HG02840 (cell line): Measurements from ENCODE around the gene CHRM5.
"Not testable (repeated sequence)": the region's sequence is repeated elsewhere in the genome, so short reads cannot be mapped to it uniquely, and the experiment has no call there.

ENCODE experiments used
- ATAC-seq: cut with Tn5 transposase; IDR thresholded peaks from one replicate; pipeline ENCODE4 v1.9.1; 2021; ENCODE audit warnings: mild to moderate bottlenecking, moderate library complexity, moderate number of reproducible peaks; ENCODE audit not compliant: unreplicated experiment, low FRiP score

The CHRM5 gene

DNA sequence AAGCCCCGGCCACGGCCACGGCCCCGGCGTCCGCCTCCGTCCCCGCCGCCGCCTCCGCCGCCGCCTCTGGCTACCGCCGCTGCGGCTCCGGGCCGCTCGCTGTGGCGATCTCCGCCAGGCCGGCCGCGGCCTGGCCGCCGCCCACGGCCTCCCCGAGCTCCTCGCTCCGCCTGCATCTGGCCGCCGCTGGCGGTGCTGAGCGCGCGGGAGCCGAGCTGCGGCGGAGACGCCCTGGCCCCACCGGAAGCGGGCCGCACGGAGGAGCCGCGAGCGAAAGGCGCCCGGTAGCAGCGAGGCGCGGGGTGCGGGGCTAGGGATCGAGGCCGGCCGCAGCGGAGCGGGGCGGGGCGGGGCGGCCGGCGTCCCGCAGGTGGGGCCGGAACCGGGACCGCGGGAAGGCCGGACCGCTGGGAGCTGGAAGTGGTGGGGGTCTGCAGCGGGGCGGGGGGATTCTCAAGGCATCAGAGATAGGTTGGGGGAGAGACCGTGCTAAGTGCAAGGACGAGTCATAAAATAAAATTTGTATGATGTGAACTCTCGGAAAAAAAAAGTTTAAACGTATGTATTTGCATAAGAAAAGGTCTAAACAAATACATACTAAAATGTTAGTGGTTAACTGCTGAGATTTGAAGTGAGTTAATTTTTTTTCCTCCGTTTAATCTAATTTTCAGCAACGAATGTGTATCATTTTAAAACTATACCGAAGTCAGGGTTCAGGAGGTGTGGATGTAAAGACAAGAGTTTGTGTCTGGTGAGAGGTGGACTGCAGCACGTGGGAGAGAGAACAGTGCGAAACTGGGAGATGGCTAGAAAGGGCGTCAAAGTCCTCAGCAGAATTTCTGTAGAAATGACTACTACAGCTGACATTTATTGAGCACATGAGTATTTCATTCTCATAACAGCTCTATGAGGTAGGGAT, 70.8 kb downstream of the CHRM5 start, which contains the start of gene AVEN:
Gene AVEN (minus strand): TSS at position 334 of the 919 bp plus-strand sequence. CDS start 158 bp downstream, at position 176.
- peak; percentile 51 for ATAC-seq

DNA sequence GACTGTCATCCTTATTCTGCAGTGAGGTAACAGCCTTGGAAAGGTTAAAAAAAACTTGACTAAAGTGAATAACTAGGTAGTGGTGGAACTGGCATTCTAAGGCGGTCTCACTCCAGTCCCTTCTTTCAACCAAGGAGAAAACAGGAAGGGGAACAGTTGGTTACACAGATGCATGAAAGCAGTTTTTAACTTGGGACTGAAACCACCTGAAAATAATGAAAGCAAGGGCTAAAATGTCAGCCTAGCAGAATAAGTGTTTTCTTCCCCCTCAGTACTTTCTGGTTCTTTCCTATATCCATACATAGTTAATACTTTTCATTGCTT, 71.5 kb downstream of the CHRM5 start:
- no peak for ATAC-seq

DNA sequence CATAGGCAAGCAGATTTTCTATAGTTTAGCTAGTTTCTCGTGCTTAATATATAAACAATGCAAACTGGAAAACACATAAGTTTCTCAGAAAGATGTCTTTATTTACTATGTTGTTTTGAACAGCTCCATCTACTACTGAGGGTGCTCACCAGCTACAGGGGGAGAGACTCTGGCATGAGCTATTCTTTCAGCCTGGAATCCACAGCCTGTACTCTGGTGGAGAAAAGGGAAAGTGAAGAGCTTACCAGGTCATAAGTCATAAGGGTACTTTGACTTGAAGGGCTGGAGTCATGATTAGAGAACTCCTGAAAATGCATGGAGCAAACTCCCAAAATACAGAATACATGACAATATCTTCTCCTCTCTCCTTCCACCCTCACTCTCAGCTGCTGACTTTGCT, 75.1 kb downstream of the CHRM5 start:
- no peak for ATAC-seq

DNA sequence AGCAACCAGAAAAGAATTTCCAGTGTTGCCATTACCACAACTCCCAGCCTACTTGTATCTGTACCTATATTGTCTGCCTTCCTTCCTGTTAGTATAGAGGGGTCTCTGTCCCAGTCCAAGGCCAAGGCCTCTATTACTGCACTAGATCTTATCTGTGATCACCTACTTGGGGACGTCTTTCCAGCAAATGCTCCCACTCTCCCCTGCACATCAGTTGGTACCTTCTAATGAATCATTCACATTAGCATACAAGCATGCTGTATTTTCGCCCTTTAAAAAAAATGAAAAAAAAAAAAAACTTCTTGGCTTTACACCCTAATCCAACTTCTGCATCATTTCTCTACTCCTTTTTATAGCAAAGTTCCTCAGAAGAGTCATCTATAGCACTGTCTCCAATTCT, 75.5 kb downstream of the CHRM5 start:
- ATAC-seq: no peak

DNA sequence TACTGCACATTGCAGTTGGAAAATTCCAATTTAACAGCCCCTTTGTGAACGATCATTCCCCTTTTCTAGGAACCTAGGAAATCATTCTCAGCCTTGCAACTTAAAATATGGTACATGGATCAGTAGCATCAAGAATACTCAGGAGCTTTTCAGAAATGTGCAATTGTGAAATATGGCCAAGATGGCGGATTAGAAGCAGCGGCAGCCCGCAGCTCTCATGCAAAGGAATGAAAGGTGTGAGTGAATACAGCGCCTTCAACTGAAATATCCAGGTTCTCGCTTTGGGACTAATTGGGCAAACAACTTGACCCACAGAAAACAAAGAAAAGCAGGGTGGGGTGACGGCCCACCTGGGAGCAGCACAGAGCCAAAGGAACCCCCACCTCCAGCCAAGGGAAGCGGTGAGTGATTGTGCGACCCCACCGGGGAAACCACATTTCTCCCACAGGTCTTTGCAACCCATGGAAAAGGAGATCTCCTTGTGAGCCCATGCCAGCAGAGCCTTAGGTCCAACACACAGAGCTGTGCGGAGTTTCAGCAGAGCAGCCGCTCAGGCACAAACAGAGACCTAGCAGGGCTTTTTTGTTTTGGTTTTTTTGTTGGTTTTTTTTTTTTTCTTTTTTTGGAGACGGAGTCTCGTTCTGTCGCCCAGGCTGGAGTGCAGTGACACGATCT, 78.3 kb downstream of the CHRM5 start:
- ATAC-seq: no peak

DNA sequence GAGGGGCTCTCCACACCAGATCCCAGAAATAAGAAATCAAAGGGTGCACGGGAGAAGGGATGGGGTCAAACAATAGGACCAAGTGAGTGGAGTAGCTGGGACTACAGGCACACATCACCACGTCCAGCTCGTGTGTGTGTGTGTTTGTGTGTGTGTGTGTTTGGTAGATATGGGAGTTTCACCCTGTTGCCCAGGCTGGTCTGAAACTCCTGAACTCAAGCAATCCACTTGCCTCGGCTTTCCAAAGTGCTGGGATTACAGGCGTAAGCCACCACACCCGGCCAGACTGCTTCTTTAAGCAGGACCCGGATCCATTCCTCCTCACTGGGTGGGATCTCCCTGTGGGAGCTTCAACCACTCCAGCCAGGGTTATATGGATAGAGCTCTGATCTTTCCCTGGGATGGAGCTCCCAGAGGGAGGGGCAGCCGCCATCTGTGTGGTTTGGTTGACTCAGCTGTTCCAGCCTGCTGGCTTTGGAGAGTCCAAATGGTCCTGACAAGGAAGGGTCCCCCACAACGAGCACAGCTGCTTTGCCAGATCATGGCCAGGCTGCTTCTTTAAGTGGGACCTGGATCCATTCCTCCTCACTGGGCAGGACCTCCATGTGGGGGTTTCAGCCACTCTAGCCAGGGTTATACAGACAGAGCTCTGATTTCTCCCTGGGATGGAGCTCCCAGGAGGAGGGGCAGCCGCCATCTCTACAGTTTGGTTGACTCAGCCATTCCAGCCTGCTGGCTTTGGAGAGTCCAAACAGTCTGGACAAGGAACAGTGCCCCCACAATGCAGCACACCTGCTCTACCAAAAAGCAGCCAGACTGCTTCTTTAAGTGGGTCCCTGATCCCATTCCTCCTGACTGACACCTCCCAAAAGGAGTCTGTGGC, 79.8 kb downstream of the CHRM5 start:
- no peak for ATAC-seq

DNA sequence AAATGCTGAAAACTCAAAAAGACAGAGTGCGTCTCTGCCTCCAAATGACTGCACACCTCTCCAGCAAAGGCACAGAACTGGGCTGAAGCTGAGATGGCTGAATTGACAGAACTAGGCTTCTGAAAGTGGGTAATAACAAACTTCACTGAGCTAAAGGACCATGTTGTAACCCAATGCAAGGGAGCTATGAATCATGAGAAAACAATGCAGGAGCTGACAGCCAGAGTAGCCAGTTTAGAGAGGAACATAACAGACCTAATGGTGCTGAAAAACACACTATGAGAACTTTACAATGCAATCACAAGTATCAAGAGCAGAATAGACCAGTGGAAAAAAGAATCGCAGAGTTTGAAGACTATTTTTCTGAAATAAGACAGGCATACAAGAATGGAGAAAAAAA, 80.8 kb downstream of the CHRM5 start:
- no peak for ATAC-seq

DNA sequence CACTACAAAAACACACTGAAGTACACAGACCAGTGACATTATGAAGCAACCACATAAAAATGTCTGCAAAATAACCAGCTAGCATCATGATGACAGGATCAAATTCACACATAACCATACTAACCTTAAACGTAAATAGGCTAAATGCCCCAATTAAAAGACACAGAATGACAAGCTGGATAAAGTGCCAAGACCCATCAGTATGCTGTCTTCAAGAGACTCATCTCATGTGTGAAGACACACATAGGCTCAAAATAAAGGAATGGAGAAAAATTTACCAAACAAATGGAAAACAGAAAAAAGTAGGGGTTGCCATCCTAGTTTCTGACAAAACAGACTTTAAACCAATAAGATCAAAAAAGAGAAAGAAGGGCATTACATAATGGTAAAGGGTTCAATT, 82.1 kb downstream of the CHRM5 start:
- not testable (repeated sequence) for ATAC-seq

DNA sequence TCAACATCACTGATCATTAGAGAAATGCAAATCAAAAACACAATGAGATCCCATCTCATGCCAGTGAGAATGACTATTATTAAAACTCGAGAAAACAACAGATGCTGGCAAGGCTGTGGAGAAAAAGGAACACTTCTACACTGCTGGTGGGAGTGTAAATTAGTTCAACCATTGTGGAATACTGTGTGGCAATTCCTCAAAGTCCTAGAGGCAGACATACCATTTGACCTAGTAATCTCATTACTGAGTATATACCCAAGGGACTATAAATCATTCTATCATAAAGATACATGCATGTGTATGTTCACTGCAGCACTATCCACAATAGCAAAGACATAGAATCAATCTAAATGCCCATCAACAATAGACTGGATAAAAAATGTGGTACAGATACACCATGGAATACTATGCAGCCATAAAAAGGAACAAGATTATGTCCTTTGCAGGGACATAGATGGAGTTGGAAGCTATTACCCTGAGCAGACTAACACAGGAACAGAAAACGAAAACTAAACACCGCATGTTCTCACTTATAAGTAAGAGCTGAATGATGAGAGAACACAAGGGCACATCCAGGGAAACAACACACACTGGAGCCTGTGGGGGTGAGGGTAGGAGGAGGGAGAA, 85.9 kb downstream of the CHRM5 start:
- ATAC-seq: no peak

DNA sequence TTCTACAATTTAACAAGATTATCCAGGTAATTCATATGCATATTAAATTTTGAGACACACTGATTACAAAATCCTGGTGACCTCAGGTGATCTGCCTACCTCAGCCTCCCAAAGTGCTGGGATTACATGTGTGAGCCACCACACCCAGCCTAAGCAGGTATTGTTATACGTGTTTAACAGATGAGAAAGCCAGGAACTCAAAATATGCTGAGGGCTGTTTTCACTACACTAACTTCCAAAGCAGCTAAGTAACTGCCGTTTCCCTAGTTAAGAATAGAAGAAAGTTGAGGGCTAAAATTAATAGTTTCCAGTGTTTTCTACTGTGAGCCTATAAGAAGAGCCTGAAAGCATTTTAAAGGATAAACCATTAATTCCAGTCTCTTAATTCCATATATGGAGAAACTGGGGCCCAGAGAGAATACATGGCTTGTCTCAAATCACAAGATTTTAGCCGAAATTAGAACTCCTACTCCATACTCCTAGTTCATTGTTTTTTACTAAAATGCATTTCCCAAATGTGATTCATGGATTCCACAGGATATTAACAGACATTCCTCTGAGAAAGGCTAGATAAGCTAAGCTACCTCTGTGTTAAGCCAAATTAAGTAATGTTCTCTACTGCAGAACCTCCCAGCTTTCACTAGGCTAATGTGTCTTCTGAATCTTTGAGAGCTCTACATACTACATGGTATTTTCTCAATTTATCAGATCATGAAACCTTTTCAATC, 87.7 kb downstream of the CHRM5 start:
- no peak for ATAC-seq

DNA sequence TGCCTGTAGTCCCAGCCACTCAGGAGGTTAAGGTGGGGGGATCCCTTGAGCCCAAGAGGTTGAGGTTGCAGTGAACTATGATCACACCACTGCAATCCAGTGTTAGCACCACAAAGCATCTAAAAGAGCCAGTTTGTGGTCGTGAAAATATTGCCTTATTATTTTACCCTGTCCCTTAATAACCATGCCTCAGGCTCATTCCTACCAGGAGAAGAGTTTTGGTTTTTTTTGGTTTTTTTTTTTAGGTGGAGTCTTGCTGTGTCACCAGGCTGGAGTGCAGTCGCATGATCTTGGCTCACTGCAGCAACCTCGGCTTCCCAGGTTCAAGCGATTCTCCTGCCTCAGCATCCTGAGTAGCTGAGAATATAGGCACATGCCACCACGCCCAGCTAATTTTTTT, 88.6 kb downstream of the CHRM5 start:
- no peak for ATAC-seq

DNA sequence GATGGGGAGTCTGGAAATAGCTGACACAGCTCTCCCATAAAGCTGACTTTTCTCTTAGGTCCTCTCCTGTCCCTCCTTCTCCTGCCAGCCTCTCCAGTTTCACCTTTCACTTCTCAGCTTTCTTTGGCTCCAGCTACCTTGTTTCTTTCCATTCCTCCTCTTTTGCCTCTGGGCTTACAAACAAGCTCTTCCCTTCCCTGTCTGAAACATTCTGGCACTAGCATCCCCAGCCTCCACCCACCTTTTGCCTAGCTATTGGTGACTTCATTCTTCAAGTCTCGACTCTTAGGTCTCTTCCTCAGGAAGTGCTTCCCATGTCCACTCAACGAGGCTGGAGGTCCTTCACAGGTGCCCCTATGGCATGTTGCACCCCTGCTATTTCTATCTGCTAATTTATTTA, 91.2 kb downstream of the CHRM5 start:
- ATAC-seq: no peak

DNA sequence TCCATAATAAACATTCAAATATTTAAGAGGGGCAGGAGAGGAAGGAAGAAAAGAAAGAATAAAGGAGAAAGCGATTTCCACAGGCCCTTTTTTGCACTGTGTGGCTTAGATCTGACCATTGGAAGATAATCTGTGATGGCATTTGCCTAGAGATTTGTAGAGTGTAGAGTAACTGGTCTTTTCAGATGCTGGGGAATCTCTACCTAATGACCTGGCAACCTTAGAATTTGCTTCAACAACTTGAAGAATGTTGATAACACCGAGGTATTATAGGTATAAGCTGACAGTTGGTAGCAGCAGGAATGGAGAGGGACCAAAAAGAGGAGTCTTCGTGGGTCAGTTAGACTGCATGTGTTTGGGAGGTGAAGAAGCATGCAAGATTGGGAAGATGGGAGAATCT, 91.6 kb downstream of the CHRM5 start:
- ATAC-seq: no peak

DNA sequence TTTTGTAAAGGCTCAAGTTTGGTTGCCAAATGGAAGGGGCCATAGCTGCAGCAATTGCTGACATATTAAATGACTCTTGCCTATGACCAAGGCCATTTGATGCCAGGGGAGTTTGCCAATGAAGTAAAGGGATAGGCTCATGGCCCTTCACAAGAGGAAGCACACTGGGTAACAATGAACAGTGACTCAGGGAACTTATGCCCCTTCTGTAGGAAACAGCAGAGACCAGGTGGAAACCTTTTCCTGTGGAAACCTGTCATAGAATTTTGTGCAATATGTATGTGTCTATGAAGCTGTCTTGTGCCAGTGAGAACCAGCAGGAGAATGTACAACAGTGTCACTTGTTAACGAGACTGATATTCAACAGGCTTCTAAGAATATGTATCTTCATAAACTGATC, 96.1 kb downstream of the CHRM5 start:
- no peak for ATAC-seq

DNA sequence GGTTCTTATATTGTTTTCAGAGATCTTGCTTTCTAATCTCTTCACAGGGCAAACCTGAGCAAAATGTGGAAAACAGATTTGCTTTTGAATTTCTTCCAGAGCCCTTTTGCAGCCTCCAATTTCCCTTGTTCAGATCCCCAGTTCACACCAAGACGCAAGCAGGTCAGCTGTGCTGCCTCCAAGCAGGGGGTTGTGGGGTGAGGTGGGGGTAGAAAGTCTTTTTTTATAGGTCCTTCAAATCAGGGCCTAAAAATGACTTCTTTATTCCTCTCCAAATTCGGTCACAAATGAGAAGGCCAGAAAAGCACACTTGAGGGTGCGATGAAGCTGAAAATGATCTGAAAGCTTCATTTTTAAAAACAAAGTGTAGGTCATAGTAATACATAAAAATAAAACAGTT, 97.0 kb downstream of the CHRM5 start:
- no peak for ATAC-seq

DNA sequence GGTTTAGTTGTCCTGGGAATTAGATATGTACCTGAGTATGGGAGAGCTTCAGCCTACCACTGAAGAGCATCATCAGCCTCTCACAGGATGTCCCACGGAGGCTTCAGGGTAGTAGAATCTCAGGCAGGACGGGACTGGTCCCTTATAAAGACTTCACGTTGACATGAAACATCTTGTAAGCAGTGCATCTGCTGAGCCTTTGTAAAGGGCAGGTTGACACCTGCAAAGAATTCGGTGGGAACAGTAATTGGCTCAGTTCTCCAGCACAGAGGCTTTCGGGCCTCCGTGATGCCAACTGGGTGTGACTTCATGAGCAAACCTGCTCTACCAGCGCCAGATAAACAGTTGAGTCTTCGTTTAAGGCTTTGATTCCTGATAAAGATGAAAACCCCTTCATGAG, 97.6 kb downstream of the CHRM5 start:
- ATAC-seq: no peak

DNA sequence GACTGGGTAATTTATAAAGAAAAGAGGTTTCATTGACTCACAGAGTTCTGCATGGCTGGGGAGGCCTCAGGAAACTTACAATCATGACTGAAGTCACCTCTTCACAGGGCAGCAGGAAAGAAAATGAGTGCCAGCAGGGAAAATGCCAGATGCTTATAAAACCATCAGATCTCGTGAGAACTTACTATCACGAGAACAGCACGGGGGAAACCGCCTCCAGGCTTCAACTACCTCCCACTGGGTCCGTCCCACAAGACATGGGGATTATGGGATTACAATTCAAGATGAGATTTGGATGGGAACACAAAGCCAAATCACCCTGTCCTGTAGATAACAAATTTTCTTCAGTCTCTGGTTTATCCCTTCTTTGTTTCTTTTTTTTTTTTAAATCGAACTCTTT, 101.7 kb downstream of the CHRM5 start:
- ATAC-seq: no peak

DNA sequence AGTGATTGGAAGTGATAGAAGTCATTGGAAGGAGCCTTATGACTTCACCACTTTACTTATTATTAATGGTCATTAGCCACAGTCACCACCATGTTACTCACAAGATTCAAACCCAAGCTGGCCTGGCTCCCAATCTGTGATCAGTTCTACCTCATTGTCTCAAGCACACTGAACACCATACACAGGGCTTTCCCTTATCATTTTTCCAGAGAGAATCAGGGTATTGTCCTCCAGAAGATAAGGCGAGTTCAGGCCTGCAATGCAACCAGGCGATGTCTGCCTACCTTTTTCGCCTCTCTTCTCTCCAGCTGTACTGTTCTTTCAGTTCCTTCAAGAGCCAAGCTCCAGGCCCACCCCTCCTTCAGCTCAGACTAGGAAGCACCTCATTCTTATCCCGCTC, 108.5 kb downstream of the CHRM5 start:
- no peak for ATAC-seq

DNA sequence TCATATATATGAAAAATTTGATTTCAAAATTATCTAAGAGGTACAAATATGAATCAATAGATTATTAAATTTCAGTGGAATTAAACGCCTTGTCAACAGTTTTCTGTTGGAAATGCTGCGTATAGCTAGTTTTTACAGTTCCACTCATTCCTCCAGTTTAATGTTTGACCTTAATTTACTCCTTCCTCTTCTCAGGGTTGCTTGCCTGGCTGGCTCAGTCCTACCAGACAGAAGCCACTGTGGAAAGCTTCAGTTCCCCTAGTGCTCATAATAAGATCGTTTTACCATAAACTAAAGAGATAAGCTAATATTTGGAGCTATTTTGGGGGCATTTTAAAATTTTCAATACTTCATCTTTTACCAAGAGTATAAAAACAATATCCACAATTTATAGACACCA, 110.6 kb downstream of the CHRM5 start:
- ATAC-seq: no peak

DNA sequence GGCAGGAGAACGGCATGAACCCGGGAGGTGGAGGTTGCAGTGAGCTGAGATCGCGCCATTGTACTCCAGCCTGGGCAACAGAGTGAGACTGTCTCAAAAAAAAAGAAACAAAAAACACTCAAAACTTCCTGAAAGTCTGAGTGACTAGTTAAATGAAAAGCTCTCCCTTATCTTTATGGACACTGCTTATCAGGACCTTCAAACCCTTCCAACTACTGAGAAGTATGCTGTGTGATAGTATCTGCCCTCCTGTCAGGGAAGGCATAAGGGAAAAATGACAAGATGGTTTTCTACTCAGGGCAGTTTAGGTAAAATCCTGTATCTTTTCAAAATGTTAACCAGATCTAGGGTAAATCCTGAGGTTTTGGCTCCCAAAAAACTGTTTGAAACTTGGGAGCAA, 111.6 kb downstream of the CHRM5 start:
- no peak for ATAC-seq
